Tongue (tissue), 2 donors: Measurements from ENCODE around the gene MYO1D. TPM values are rescaled to one million over a fixed set of nuclear protein-coding genes. Genes with fewer than 3 reads are reported as not detected.

Experiments used
- DNase-seq: peaks from one replicate; pipeline ENCODE4 v3.0.0-alpha.2; 2015
- total RNA-seq: library from RNA; depleted of rRNA; stranded (reverse); fragments of >200 nt; gene quantifications from one replicate; pipeline ENCODE4 v1.2.3, GENCODE V29; 2014

MYO1D gene
- total RNA-seq, 1 donor from 2014 or later = 25.2 TPM

- peak; percentile 35 for DNase-seq
Observed at GRCh38 chr17:32819035-32819434, 57.9 kb downstream of the MYO1D start.

- no peak for DNase-seq
Observed at GRCh38 chr17:32815460-32815859, 61.5 kb downstream of the MYO1D start.

DNA sequence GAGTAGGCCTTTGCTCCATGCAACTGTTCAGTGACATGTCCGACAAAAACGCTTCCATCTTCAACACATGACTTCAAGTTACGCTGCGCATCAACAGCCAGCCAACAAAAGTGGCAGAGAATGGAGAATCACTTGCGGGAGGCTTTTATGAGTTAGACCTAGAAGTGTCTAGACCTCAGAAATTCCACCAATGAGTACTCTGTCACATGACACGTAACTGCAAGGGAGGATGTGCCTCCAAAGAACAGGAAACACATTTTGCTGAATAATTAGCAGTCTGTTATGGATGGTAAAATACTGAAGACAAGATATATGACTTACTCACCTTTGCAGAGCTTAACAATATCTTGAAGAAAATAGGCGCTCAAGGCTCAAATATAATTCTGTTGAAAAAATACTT is 62.1 kb downstream of the MYO1D start:
- DNase-seq = no peak

GRCh38 chr17:32813021-32813420 is 63.9 kb downstream of the MYO1D start:
- no peak for DNase-seq

DNA sequence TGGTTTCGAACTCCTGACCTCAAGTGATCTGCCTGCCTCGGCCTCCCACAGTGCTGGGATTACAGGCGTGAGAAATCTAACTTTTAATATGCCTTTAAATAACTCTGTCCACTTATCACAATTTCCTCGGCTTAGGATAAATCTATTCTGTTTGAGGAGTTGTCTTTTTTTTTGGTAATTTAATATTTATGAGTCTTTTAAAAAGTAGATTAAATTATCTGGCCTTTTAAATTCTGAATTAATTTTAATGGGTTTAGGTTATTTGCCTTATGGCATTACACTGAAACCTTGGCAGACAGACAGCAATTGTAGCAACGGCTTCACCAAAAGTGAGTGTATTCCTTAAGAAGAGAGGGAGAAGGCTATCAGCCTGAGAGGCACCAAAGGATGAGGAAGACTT is 66.2 kb downstream of the MYO1D start:
- no peak for DNase-seq

- peak; percentile 7 for DNase-seq
Observed at GRCh38 chr17:32807577-32807976, 69.3 kb downstream of the MYO1D start.

DNA sequence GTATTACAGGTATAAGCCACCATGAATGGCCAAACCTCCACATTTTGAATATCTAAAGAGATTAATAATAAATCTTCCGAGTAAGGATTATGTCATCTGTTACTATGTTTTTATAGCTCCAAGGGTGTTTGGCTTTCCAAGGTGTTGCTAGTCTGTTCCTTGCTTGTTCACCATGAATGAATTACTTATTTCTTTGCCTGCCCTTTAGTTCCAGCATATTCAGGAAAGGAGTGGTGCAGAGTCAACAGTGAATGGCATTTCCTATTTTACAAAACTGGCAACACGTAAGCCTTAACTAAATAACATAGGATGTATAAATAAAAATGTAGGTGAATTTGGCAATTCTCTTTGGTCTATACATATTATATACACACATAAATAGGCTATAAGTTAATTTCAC is 70.3 kb downstream of the MYO1D start:
- DNase-seq = peak; percentile 24

GRCh38 chr17:32805029-32805976 is 71.6 kb downstream of the MYO1D start:
- no peak for DNase-seq

- DNase-seq = peak; percentile 8
Observed at GRCh38 chr17:32803544-32803943, 73.4 kb downstream of the MYO1D start.

GRCh38 chr17:32802306-32802705 is 74.6 kb downstream of the MYO1D start:
- DNase-seq = no peak

GRCh38 chr17:32801641-32802040 is 75.3 kb downstream of the MYO1D start:
- no peak for DNase-seq

DNA sequence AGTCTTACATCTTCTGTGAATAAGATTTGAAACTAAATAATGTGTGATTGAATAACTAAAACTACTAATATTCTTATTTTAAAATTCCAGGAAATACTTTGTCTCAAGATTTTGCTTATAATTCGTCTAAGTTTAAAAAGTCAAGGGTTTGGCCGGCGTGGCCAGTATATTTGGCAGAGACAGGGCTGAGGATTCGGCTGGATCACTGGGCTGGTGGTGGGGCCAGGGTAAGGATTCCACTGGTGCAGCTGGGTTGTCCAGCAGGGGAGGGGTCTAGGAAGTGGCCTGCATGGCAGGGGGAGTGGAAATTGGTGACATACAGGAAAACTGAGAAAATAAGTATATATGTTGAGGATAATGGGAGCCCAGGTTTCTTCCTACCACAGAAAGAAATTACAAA is 75.7 kb downstream of the MYO1D start:
- no peak for DNase-seq

DNA sequence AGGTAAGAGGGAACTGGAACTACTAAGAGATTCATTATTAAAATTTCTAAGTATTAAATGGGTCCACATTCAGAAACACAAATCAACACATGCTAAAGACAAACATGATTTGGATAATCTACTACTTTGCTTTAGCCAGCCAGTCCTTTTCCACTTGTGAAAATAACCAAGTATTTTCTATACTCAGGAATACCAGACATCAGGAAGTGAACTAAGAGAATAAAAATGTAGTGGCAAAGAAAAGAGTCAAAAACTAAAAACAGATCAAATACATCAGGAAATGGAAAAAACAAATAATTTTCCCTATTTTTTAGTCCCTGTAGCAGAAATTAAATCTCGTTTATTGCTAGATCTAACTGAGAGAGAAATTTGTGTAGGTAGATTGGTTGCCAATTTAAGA is 78.0 kb downstream of the MYO1D start:
- DNase-seq = no peak

DNA sequence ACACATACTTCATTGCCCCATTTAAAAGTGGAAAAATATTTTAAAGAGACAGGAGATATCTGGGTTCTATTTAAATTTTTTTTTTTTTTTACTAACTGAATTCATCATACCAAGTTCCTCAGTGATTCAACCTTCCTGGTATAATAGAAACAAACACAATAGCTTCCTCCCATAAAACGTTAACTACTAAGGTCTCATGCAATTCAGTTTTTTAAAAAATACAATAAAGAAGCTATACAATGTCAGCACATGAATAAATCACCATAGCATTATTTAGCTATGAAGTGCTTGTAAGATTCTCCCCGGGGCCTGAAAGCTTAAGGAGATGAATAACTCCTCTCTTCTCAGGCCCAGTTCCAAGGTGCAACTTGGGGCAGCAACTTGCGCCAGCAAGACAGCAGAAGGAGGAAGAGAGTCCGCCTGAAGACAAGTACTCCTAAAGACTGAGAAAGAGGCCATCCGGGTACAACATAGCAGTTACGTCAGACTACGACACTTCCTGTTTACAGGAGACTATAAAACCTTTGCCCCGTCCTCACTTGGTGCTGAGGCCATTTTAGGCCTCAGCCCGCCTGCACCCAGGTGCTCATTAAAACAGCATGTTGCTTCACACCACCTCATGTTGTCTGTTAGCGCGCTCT is 81.5 kb downstream of the MYO1D start:
- no peak for DNase-seq

DNA sequence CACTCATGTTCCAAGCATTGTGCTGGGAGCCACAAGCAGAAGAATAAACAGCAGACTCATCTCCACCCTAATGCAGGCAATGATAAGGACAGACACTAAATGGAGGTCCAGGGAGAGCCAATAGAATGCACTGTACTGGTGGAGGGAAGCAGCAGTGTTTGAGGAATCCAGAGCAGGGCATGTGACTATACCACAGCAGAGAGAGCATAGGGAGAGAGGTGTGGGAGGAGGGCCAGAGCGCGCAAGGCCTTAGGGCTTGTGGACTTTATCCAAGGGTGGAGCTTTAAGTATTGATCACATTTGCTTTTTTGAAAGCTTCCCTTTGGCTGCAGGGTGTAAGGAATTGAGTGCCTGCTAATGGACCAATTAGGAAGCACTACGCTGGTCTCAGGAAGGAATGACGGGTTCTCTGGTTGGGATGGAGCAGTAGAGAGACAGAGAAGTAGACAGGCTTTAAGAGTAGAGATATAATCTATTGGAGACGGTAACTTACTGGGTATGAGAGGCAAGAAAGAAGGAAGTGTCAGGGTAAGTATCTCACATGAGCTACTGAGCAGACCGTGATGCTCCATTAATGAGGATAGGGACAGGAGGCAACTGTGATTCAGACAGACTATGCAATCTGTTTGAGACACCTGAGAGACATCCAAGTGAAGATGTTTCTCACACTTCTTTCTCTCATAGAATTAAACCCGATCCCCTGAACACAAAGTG is 82.2 kb downstream of the MYO1D start:
- DNase-seq = no peak

DNA sequence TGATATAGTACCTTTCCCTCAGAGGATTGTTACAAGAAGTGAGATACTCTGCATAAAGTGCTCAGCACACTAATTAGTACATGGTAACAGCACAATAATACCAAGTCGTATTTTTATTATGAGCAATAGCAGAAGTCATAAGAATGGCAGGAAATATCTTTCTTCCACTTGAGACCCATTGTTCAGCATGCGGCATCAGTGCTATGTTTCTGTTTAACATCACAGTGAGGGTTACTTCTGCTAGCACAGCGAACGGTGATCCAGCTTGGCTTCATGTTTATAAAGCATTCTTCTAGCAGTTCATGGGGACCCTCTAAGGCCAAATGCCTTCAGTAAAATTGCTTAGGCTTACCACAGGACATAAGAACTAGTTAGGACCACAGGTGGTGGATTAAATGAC is 83.1 kb downstream of the MYO1D start:
- DNase-seq = no peak

GRCh38 chr17:32792207-32792606 is 84.7 kb downstream of the MYO1D start:
- no peak for DNase-seq

GRCh38 chr17:32786169-32786568 is 90.8 kb downstream of the MYO1D start:
- DNase-seq = no peak

DNA sequence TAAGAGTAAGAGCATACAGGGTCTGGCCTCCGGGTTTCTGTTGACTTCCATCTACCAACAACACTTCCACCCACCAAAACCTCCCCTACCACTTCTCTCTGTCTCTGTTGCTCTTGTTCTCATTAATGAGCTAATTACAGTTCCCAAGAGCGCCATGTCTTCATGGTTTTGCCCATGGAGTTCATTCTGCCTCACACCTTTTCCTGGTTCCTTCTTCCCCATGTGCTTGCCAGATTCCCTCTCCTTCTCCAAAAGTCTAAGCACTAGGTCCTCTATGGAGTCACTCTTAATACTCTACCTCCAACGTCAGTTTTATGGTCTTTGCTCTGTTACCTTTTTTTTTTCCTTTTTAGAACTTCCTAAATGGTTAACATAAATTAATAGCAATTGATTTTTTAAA is 92.8 kb downstream of the MYO1D start:
- DNase-seq = no peak

DNA sequence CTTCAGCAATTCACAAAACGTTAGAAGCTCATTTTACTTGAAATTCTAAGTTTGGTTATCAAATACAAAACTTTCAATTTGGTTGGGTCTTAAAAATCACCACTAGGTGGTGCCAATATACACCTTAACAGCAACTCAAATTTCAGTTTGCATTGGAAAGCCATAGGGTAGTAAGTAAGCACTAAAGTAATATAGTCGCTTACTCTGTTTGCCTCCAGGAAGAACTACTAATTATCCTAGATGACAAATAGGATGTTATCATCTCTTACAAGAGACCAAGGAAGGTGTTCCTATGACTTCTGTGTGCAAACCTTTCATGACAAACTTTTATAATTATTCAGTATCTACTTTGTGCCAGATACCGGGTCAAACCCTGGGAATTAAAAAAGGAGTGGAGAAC is 93.3 kb downstream of the MYO1D start:
- DNase-seq = peak; percentile 69

- no peak for DNase-seq
Observed at GRCh38 chr17:32780721-32781120, 96.2 kb downstream of the MYO1D start.

DNA sequence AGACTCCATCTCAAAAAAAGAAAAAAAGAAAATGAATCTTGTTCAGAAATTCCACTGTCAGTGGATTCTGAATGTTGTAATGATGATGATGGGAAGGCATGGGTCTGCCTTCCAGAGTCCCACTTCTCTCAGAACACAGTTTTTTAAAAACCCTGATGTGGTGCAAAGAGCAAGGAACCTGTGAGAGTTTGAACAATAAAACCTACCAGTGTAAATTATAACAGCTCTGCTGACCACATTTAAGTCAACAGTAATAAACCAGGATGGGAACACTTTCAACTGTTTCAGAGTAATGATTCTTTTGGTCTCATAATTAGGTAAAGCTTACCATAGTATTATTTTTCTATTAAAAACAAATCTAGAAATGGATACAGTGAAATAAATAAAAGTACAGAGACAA is 99.0 kb downstream of the MYO1D start:
- no peak for DNase-seq

- DNase-seq = no peak
Observed at GRCh38 chr17:32777436-32777835, 99.5 kb downstream of the MYO1D start.
